ENCODE results near the gene SULF2. TPM values are rescaled to one million over a fixed set of nuclear protein-coding genes. Genes with fewer than 3 reads are reported as not detected.

SULF2 gene
- total RNA-seq, 2 donors from 2014 or later = 75.7 to 146 TPM

DNA sequence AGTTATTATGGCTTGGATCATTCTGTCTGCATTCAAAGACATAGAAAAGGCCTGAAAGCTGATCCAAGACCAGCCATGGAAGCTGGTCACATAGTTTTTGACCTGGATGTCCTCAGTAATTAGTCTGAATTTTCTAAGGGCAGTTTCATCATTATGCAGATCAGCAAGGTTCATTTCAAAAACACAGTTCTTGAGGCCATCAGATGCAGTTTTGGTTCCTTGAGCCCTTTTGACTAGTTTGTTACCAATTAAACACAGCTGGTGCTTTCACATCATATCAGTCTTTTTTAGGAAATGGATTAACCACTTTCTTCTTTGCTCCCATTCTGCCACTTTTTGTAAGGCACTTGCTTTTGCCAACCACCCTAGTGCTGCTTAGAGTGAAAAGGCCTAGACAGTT is 154.2 kb downstream of the SULF2 start:
- no peak overlapping the region for H3K4me3 Mint-ChIP-seq
- H3K4me1 Mint-ChIP-seq = no peaks in the 10 kb centered on the region

DNA sequence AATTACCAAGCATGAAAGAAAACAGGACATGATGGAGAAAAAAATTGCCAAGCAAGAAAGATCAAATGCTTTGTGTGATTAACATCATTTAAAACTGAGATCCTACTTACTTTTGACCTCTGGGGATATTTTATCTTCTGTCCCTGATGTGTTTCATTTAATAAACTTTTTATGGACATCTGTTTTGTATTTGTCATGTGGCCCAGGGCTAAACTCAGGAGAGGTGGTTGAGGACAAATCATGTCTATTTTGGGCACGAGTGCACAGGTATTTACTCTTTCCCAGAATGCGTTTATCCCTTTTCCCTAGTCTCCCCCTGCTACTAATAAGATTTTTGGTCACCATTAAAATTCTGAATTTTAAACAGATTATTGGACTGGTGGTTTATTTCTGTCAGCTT is 155.4 kb downstream of the SULF2 start:
- 78 to 80% methylated on average over 2 of the region's 2 CpGs for WGBS, 2 experiments (ENCODE audit: insufficient coverage in 1 of 2, insufficient read length in 1 of 2)
- TF ChIP-seq, protein P1, sequence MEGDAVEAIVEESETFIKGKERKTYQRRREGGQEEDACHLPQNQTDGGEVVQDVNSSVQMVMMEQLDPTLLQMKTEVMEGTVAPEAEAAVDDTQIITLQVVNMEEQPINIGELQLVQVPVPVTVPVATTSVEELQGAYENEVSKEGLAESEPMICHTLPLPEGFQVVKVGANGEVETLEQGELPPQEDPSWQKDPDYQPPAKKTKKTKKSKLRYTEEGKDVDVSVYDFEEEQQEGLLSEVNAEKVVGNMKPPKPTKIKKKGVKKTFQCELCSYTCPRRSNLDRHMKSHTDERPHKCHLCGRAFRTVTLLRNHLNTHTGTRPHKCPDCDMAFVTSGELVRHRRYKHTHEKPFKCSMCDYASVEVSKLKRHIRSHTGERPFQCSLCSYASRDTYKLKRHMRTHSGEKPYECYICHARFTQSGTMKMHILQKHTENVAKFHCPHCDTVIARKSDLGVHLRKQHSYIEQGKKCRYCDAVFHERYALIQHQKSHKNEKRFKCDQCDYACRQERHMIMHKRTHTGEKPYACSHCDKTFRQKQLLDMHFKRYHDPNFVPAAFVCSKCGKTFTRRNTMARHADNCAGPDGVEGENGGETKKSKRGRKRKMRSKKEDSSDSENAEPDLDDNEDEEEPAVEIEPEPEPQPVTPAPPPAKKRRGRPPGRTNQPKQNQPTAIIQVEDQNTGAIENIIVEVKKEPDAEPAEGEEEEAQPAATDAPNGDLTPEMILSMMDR (conservative IDR thresholded peaks at IDR 0.05) = no peak
- Mint-ChIP-seq H3K4me3 (no peak overlapping the region), H3K36me3 (ENCODE audit: low read depth) (peaks cover 52% of the 10 kb centered on the region), H3K4me1 (no peaks in the 10 kb centered on the region), H3K27ac (no peak overlapping the region), H3K9me3 (no peaks in the 10 kb centered on the region), H3K27me3 (ENCODE audit: insufficient read depth) (no peaks in the 10 kb centered on the region)
- Histone ChIP-seq H3K9me3 (ENCODE audit: control insufficient read depth, low read length) (no peaks in the 10 kb centered on the region), H3K9ac (ENCODE audit: extremely low read depth, low read length, poor library complexity, severe bottlenecking) (no peak overlapping the region), H3K4me3 (ENCODE audit: low read length) (no peak overlapping the region), H3K4me1 (ENCODE audit: control insufficient read depth, insufficient read depth, low read length) (no peaks in the 10 kb centered on the region), H3K27me3 (ENCODE audit: control insufficient read depth, insufficient read depth, low read length, poor library complexity, severe bottlenecking) (no peaks in the 10 kb centered on the region), H3K27ac (ENCODE audit: low read depth, low read length) (no peak overlapping the region), H3K36me3 (ENCODE audit: control insufficient read depth, insufficient read depth, low read length) (peaks cover 62% of the 10 kb centered on the region)
- DNase-seq = no peak

More for the DNA sequence above, 154.2 kb downstream of the SULF2 start:
- Histone ChIP-seq H3K9ac (ENCODE audit: extremely low read depth, low read length, poor library complexity, severe bottlenecking) (no peak overlapping the region), H3K9me3 (ENCODE audit: control insufficient read depth, low read length) (no peaks in the 10 kb centered on the region), H3K4me3 (ENCODE audit: low read length) (no peak overlapping the region), H3K36me3 (ENCODE audit: control insufficient read depth, insufficient read depth, low read length) (peaks cover 58% of the 10 kb centered on the region), H3K4me1 (ENCODE audit: control insufficient read depth, insufficient read depth, low read length) (no peaks in the 10 kb centered on the region), H3K27me3 (ENCODE audit: control insufficient read depth, insufficient read depth, low read length, poor library complexity, severe bottlenecking) (no peaks in the 10 kb centered on the region), H3K27ac (ENCODE audit: low read depth, low read length) (no peak overlapping the region)
- TF ChIP-seq, protein P1 (conservative IDR thresholded peaks at IDR 0.05) = no peak
- DNase-seq = no peak
- H3K27me3 Mint-ChIP-seq (ENCODE audit: insufficient read depth) = no peaks in the 10 kb centered on the region
- peaks cover 47% of the 10 kb centered on the region for H3K36me3 Mint-ChIP-seq (ENCODE audit: low read depth)
- no peak overlapping the region for H3K27ac Mint-ChIP-seq
- H3K9me3 Mint-ChIP-seq = no peaks in the 10 kb centered on the region

DNA sequence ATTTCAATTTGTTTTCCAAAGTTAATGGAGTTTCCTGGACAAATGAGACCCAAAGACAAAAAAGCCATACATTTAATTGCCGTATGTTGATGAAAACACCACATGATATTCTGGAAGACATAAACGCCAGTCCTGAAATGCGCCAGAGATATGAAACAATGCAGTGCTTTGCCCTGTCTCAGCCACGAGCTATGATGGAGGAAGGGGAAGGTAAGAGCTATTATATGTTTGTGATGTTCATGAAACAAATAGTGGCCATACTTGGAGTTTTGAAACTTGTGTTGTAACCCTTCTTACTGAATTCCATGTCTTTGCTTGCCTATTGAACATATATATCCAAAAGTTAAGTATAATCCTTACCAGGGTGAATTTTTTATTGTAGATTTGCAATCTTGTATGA is 157.7 kb downstream of the SULF2 start:
- no peaks in the 10 kb centered on the region for H3K27me3 ChIP-seq (ENCODE audit: control insufficient read depth, insufficient read depth, low read length, poor library complexity, severe bottlenecking)
- H3K27ac Mint-ChIP-seq = no peak overlapping the region
- H3K9me3 ChIP-seq (ENCODE audit: control insufficient read depth, low read length) = no peaks in the 10 kb centered on the region
- H3K27ac ChIP-seq (ENCODE audit: low read depth, low read length) = no peak overlapping the region
- TF ChIP-seq, protein P1 (conservative IDR thresholded peaks at IDR 0.05) = no peak
- H3K9me3 Mint-ChIP-seq = no peaks in the 10 kb centered on the region
- DNase-seq = no peak
- H3K9ac ChIP-seq (ENCODE audit: extremely low read depth, low read length, poor library complexity, severe bottlenecking) = no peak overlapping the region
- no peak overlapping the region for H3K4me3 ChIP-seq (ENCODE audit: low read length)
- no peaks in the 10 kb centered on the region for H3K4me1 ChIP-seq (ENCODE audit: control insufficient read depth, insufficient read depth, low read length)
- H3K36me3 ChIP-seq (ENCODE audit: control insufficient read depth, insufficient read depth, low read length) = peaks cover 57% of the 10 kb centered on the region
- peaks cover 57% of the 10 kb centered on the region for H3K36me3 Mint-ChIP-seq (ENCODE audit: low read depth)
- 94 to 100% methylated on average over 4 of the region's 4 CpGs for WGBS, 2 experiments (ENCODE audit: insufficient coverage in 1 of 2, insufficient read length in 1 of 2)
- peaks cover 2% of the 10 kb centered on the region for H3K4me1 Mint-ChIP-seq
- H3K27me3 Mint-ChIP-seq (ENCODE audit: insufficient read depth) = no peaks in the 10 kb centered on the region
- H3K4me3 Mint-ChIP-seq = no peak overlapping the region

All from endodermal cell (in vitro differentiated cells).